K562 (cell line): Measurements from ENCODE around the gene GRID2IP. TPM values are rescaled to one million over a fixed set of nuclear protein-coding genes. Genes with fewer than 3 reads are reported as not detected.

Experiments
- ATAC-seq: fragments of 200-7000 bp; cut with Tn5 transposase; 3 replicates; pipeline ENCODE4 v1.9.1; 2020; ENCODE audit warnings: moderate library complexity
- BruUV-seq: library from RNA; stranded (reverse); fragments of 400-500 nt; replicated peaks from 2 replicates; lab custom pipeline; 2021; lab: Mats Ljungman, UMichigan
- CTCF ChIA-PET: fragments of 300-600 bp; formaldehyde crosslinking; extraction: SDS; loops from one replicate; lab custom pipeline; 2021; ENCODE audit warnings: low intra/inter-chr PET ratio; lab: Yijun Ruan, JAX
- POLR2A ChIA-PET: fragments of 300-600, 350-650 bp; sonication (Branson Sonifier 250); formaldehyde crosslinking; extraction: SDS; loops from one replicate; lab custom pipeline; 2021; ENCODE audit warnings: antibody characterized with exemption, inconsistent platforms; lab: Yijun Ruan, JAX
- DNase-seq, 4 experiments: peaks; one replicate each; pipeline versions ENCODE4 v3.0.0 to v3.0.0-alpha.2; 2011 to 2018; ENCODE audit warnings: low spot score in 3 of 4, mixed read lengths in 3 of 4; ENCODE audit errors: extremely low read depth in 1 of 4
- FAIRE-seq: peaks from 2 replicates; lab custom pipeline; 2011; peaks lifted over from hg19 to GRCh38; lab: Jason Lieb, UNC
- H2AFZ ChIP-seq: 2 replicates; pipeline ENCODE4 v1.6.0; 2011; ENCODE audit warnings: low read depth, low read length, control low read depth, inconsistent platforms
- H3K27ac ChIP-seq: fragments of 200-600 bp; 3 replicates; pipeline ENCODE4 v1.8.0; 2011; ENCODE audit warnings: low read depth, mild to moderate bottlenecking, control low read depth, inconsistent platforms, low read length, moderate library complexity, mixed read lengths; ENCODE audit errors: extremely low read depth
- H3K27me3 ChIP-seq, 2 experiments: fragments of 300-600 bp in 1 of 2; 2 replicates in 1 of 2; 3 replicates in 1 of 2; pipeline versions ENCODE4 v1.6.0 to v1.8.0; 2011; ENCODE audit warnings: inconsistent platforms in 2 of 2, low read length in 2 of 2, mild to moderate bottlenecking in 1 of 2, mixed read lengths in 1 of 2, moderate library complexity in 1 of 2; ENCODE audit not compliant: control insufficient read depth in 2 of 2, insufficient read depth in 2 of 2
- H3K36me3 ChIP-seq: fragments of 300-600 bp; 3 replicates; pipeline ENCODE4 v1.8.0; 2011; ENCODE audit warnings: mild to moderate bottlenecking, low read length, inconsistent platforms; ENCODE audit not compliant: control insufficient read depth, insufficient read depth
- H3K4me1 ChIP-seq, 2 experiments: fragments of 200-600 bp in 1 of 2; replicated peaks in 1 of 2; 2 replicates in 1 of 2; 3 replicates in 1 of 2; pipeline versions ENCODE4 v1.5.1 to v1.8.0; 2011; ENCODE audit warnings: inconsistent platforms in 2 of 2, low read length in 2 of 2, mild to moderate bottlenecking in 1 of 2, mixed read lengths in 1 of 2, moderate library complexity in 1 of 2; ENCODE audit not compliant: control insufficient read depth in 2 of 2, insufficient read depth in 2 of 2
- H3K4me2 ChIP-seq: 2 replicates; pipeline ENCODE4 v1.6.1; 2011; ENCODE audit warnings: low read length, control low read depth, inconsistent platforms, mixed read lengths; ENCODE audit not compliant: insufficient read depth
- H3K4me3 ChIP-seq: fragments of 200-600 bp; sonication (generic), shearing (Covaris generic); 2 replicates; pipeline ENCODE4 v1.5.1; 2016; ENCODE audit warnings: control low read depth, inconsistent platforms
- H3K79me2 ChIP-seq: fragments of 200-600 bp; 3 replicates; pipeline ENCODE4 v1.8.0; 2011; ENCODE audit warnings: low read length, inconsistent platforms; ENCODE audit not compliant: control insufficient read depth, insufficient read depth
- H3K9ac ChIP-seq, 2 experiments: 2 replicates each; pipeline versions ENCODE4 v1.6.0 to v1.6.1; 2011; ENCODE audit warnings: low read depth in 2 of 2, low read length in 2 of 2, control low read depth in 1 of 2, inconsistent platforms in 1 of 2, mild to moderate bottlenecking in 1 of 2, mixed read lengths in 1 of 2; ENCODE audit not compliant: insufficient read depth in 1 of 2
- H3K9me1 ChIP-seq: one replicate; pipeline ENCODE4 v1.6.0; 2011; ENCODE audit warnings: inconsistent platforms, mild to moderate bottlenecking, low read length, moderate library complexity; ENCODE audit not compliant: control insufficient read depth, insufficient read depth
- H3K9me3 ChIP-seq: replicated peaks from 2 replicates; pipeline ENCODE4 v1.5.1; 2011; ENCODE audit warnings: low read depth, low read length, inconsistent platforms; ENCODE audit not compliant: control insufficient read depth, insufficient read depth
- H4K20me1 ChIP-seq: replicated peaks from 2 replicates; pipeline ENCODE4 v1.6.1; 2011; ENCODE audit warnings: low read length, inconsistent platforms, mixed read lengths; ENCODE audit not compliant: control insufficient read depth, insufficient read depth
- CREB1 ChIP-seq, 2 experiments: sonication (generic) in 1 of 2; formaldehyde crosslinking in 1 of 2; IDR thresholded peaks; 2 replicates each; pipeline versions ENCODE4 v1.6.1 to v1.8.0; 2012 to 2022; ENCODE audit warnings: inconsistent platforms in 1 of 2, mild to moderate bottlenecking in 1 of 2, missing genetic modification reagents in 1 of 2, moderate library complexity in 1 of 2
- CREBBP ChIP-seq: IDR thresholded peaks from one replicate; pipeline ENCODE4 v1.6.1; 2012; ENCODE audit warnings: low read depth, mild to moderate bottlenecking, control low read depth, inconsistent platforms, low read length
- EGR1 ChIP-seq: fragments of 450-650 bp; conservative IDR thresholded peaks from 2 replicates; pipeline ENCODE4 v1.6.1; 2017; ENCODE audit warnings: mild to moderate bottlenecking
- ELF4 ChIP-seq: fragments of 450-650 bp; formaldehyde crosslinking; IDR thresholded peaks from 2 replicates; pipeline ENCODE4 v1.4.0; 2022; ENCODE audit warnings: missing genetic modification characterization
- HMG20A ChIP-seq: fragments of 450-650 bp; formaldehyde crosslinking; conservative IDR thresholded peaks from 2 replicates; pipeline ENCODE4 v1.4.0; 2020; ENCODE audit warnings: mild to moderate bottlenecking, mixed read lengths
- KAT8 ChIP-seq: fragments of 450-650 bp; IDR thresholded peaks from 2 replicates; pipeline ENCODE4 v1.6.1; 2016; ENCODE audit warnings: low read depth, mild to moderate bottlenecking
- NCOA4 ChIP-seq: fragments of 450-650 bp; IDR thresholded peaks from 2 replicates; pipeline ENCODE4 v1.6.1; 2018; ENCODE audit warnings: mild to moderate bottlenecking; ENCODE audit not compliant: partially characterized antibody
- TAF9B ChIP-seq: fragments of 450-650 bp; IDR thresholded peaks from 2 replicates; pipeline ENCODE4 v1.6.1; 2018; ENCODE audit warnings: mild to moderate bottlenecking; ENCODE audit not compliant: partially characterized antibody
- ZKSCAN8 ChIP-seq: fragments of 200-800 bp; sonication (Bioruptor generic); IDR thresholded peaks from 2 replicates; pipeline ENCODE4 v1.6.1; 2016; ENCODE audit warnings: missing genetic modification characterization, missing compliant biosample characterization
- ZNF165 ChIP-seq: fragments of 250-450 bp; sonication (Bioruptor Pico); IDR thresholded peaks from 2 replicates; pipeline ENCODE4 v1.4.0; 2020; ENCODE audit warnings: borderline replicate concordance
- ZNF232 ChIP-seq: sonication (generic); formaldehyde crosslinking; IDR thresholded peaks from 2 replicates; pipeline ENCODE4 v1.8.0; 2022; ENCODE audit warnings: mild to moderate bottlenecking, missing genetic modification reagents
- ZNF561 ChIP-seq: fragments of 450-650 bp; formaldehyde crosslinking; conservative IDR thresholded peaks from 2 replicates; pipeline ENCODE4 v1.4.0; 2020; ENCODE audit warnings: mild to moderate bottlenecking, moderate library complexity
- ZNF644 ChIP-seq: fragments of 200-800 bp; sonication (Bioruptor generic); IDR thresholded peaks from 2 replicates; pipeline ENCODE4 v1.6.1; 2016; ENCODE audit warnings: low read depth, missing genetic modification characterization, missing compliant biosample characterization
- WGBS: fragments of 100-300 bp; shearing (Covaris generic); methylation state at CpG from one replicate; pipeline ENCODE4 v1.1.6; 2016; ENCODE audit warnings: low coverage, mixed read lengths; ENCODE audit not compliant: insufficient coverage; ENCODE audit errors: missing lambda C conversion rate; 5-methylcytosine and 5-hydroxymethylcytosine counted together
- in situ Hi-C: fragments of 300-500 bp; cut with MboI; formaldehyde crosslinking; loops from 4 replicates; pipeline ENCODE4 v1.15.0; 2018; ENCODE audit warnings: inconsistent platforms, mixed read lengths
- intact Hi-C: fragments of 100-400 bp; cut with micrococcal nuclease; formaldehyde crosslinking; loops from 2 replicates; pipeline ENCODE4 v1.14.2; 2022
- polyA plus RNA-seq, 8 experiments: library from polyadenylated mRNA; depleted of rRNA in 4 of 8; stranded (reverse) in 5 of 8; unstranded in 3 of 8; fragments of >200 nt; fragmentation: Nextera tagmentation in 2 of 8; fragmentation: Illumina TruSeq in 1 of 8; extraction: Ambion mirVana in 2 of 8; extraction: Trizol in 1 of 8; gene quantifications; 2 replicates each; pipeline versions ENCODE4 v1.2.1 to v1.2.3, GENCODE V29; 2011 to 2014; ENCODE audit warnings: inconsistent platforms in 1 of 8, missing spikeins in 1 of 8
- total RNA-seq, 7 experiments: library from RNA; depleted of rRNA in 6 of 7; stranded (reverse); fragments of >200 nt in 6 of 7; fragmentation: Illumina TruSeq in 2 of 7; extraction: Trizol in 2 of 7; gene quantifications; 2 replicates each; pipeline versions ENCODE4 v1.2.1 to v1.2.3, GENCODE V29; 2011 to 2021; ENCODE audit warnings: low replicate concordance in 1 of 7
- TF ChIP-seq, protein P1 (sequence below): sonication (generic); formaldehyde crosslinking; IDR thresholded peaks from 2 replicates; pipeline ENCODE4 v1.8.0; 2023; ENCODE audit warnings: missing genetic modification reagents, mild to moderate bottlenecking, borderline replicate concordance
- TF ChIP-seq, protein P2 (sequence below): fragments of 450-650 bp; IDR thresholded peaks from 2 replicates; pipeline ENCODE4 v1.6.1; 2016; ENCODE audit warnings: borderline replicate concordance

GRID2IP gene
- total and polyA plus RNA-seq, 9 of the 15 experiments (the other 6 are each of a cell fraction or from before 2014, with no cell fraction given): not detected

DNA sequence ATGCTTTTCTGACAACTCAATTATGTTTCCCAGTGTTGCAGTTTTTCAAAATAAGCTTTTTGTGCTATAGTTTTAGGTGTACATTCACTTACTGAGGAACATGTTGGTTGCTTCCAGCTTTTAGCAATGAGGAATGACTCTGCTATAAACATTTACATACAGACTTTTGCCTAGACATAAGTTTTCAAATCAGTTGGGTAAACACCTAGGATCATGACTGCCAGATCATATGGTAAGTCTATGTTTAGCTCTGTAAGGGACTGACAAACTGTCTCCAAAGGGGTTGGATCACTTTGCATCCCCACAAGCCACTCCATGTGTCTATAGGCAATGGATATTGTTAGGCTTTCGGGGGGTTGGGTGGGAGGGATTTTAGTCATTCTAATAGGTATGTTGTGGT, 10.8 kb upstream of the GRID2IP start (continued):
- TF ChIP-seq, protein P1, sequence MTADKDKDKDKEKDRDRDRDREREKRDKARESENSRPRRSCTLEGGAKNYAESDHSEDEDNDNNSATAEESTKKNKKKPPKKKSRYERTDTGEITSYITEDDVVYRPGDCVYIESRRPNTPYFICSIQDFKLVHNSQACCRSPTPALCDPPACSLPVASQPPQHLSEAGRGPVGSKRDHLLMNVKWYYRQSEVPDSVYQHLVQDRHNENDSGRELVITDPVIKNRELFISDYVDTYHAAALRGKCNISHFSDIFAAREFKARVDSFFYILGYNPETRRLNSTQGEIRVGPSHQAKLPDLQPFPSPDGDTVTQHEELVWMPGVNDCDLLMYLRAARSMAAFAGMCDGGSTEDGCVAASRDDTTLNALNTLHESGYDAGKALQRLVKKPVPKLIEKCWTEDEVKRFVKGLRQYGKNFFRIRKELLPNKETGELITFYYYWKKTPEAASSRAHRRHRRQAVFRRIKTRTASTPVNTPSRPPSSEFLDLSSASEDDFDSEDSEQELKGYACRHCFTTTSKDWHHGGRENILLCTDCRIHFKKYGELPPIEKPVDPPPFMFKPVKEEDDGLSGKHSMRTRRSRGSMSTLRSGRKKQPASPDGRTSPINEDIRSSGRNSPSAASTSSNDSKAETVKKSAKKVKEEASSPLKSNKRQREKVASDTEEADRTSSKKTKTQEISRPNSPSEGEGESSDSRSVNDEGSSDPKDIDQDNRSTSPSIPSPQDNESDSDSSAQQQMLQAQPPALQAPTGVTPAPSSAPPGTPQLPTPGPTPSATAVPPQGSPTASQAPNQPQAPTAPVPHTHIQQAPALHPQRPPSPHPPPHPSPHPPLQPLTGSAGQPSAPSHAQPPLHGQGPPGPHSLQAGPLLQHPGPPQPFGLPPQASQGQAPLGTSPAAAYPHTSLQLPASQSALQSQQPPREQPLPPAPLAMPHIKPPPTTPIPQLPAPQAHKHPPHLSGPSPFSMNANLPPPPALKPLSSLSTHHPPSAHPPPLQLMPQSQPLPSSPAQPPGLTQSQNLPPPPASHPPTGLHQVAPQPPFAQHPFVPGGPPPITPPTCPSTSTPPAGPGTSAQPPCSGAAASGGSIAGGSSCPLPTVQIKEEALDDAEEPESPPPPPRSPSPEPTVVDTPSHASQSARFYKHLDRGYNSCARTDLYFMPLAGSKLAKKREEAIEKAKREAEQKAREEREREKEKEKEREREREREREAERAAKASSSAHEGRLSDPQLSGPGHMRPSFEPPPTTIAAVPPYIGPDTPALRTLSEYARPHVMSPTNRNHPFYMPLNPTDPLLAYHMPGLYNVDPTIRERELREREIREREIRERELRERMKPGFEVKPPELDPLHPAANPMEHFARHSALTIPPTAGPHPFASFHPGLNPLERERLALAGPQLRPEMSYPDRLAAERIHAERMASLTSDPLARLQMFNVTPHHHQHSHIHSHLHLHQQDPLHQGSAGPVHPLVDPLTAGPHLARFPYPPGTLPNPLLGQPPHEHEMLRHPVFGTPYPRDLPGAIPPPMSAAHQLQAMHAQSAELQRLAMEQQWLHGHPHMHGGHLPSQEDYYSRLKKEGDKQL: no peak
- TF ChIP-seq CREB1 (IDR thresholded peaks at IDR 0.05): no peak
- no peak for TF ChIP-seq CREB1 (CRISPR knock-in tag; IDR thresholded peaks at IDR 0.05)

- H3K9me3 ChIP-seq: no peaks in the 10 kb centered on the region
- no peaks in the 10 kb centered on the region for H3K36me3 ChIP-seq
- ATAC-seq (no peak), DNase-seq (no peak), FAIRE-seq (no peak)
- H3K79me2 ChIP-seq: no peaks in the 10 kb centered on the region
- H3K4me1 ChIP-seq: 0 out of 5 replicates have a peak, but pooled peaks cover 0 to 5% of the 10 kb centered on the region in 2 experiments
- H2AFZ ChIP-seq: no peak overlapping the region
- no TSS peak for BruUV-seq
- ChIA-PET CTCF (interaction anchor here (0.7 kb wide), 1 partner anchor 44 kb away, joined by 4 read pairs; no protein-coding TSS in a partner anchor), POLR2A (no interaction called here)
- no peaks in the 10 kb centered on the region for H3K9me1 ChIP-seq
- intact Hi-C loops: loop anchor here (2.0 kb wide), 1 partner anchor 43 kb away; no protein-coding TSS in a partner anchor
- H3K4me2 ChIP-seq: no peak overlapping the region
- peaks cover 13 to 33% of the 10 kb centered on the region in 2 experiments; a peak in 4 of 5 replicates for H3K27me3 ChIP-seq
- 0% methylated on average over 3 of the region's 3 CpGs for WGBS
- H4K20me1 ChIP-seq: no peaks in the 10 kb centered on the region
- in situ Hi-C loops: no loop called here
- 0 out of 4 replicates have a peak overlapping the region, but pooled peaks of 1 of the 2 experiments have one; percentile 17 for H3K9ac ChIP-seq
- no peak overlapping the region for H3K27ac ChIP-seq
- no peak overlapping the region for H3K4me3 ChIP-seq
- TF ChIP-seq ZKSCAN8 (CRISPR knock-in tag) (no peak), ELF4 (CRISPR knock-in tag) (no peak), ZNF232 (CRISPR knock-in tag) (no peak), ZNF561 (CRISPR knock-in tag) (no peak), EGR1 (no peak), ZNF165 (CRISPR knock-in tag) (no peak), TAF9B (no peak), NCOA4 (no peak), ZNF644 (tag) (no peak), HMG20A (no peak), CREBBP (no peak), KAT8 (no peak)
- TF ChIP-seq, protein P2, sequence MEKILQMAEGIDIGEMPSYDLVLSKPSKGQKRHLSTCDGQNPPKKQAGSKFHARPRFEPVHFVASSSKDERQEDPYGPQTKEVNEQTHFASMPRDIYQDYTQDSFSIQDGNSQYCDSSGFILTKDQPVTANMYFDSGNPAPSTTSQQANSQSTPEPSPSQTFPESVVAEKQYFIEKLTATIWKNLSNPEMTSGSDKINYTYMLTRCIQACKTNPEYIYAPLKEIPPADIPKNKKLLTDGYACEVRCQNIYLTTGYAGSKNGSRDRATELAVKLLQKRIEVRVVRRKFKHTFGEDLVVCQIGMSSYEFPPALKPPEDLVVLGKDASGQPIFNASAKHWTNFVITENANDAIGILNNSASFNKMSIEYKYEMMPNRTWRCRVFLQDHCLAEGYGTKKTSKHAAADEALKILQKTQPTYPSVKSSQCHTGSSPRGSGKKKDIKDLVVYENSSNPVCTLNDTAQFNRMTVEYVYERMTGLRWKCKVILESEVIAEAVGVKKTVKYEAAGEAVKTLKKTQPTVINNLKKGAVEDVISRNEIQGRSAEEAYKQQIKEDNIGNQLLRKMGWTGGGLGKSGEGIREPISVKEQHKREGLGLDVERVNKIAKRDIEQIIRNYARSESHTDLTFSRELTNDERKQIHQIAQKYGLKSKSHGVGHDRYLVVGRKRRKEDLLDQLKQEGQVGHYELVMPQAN: no peak
These were observed 8.6 kb upstream of the GRID2IP start for GRCh38 chr7:6559896-6560295.
